AG09309 (cell line): ENCODE measurements around the gene RGS3.

ENCODE experiments used
- DNase-seq: peaks from one replicate; pipeline ENCODE4 v3.0.0-alpha.2; 2010; ENCODE audit warnings: low read depth
- H3K4me3 ChIP-seq: 2 replicates; pipeline ENCODE4 v1.5.1; 2011; ENCODE audit warnings: mild to moderate bottlenecking, low read depth, low read length, moderate library complexity; ENCODE audit not compliant: control insufficient read depth
- TF ChIP-seq, protein P1 (sequence below): IDR thresholded peaks from 2 replicates; pipeline ENCODE4 v1.5.1; 2011; ENCODE audit warnings: mild to moderate bottlenecking, low read depth, low read length, inconsistent platforms; ENCODE audit not compliant: insufficient read depth, control insufficient read depth; ENCODE audit errors: missing control alignments

RGS3 gene

DNA sequence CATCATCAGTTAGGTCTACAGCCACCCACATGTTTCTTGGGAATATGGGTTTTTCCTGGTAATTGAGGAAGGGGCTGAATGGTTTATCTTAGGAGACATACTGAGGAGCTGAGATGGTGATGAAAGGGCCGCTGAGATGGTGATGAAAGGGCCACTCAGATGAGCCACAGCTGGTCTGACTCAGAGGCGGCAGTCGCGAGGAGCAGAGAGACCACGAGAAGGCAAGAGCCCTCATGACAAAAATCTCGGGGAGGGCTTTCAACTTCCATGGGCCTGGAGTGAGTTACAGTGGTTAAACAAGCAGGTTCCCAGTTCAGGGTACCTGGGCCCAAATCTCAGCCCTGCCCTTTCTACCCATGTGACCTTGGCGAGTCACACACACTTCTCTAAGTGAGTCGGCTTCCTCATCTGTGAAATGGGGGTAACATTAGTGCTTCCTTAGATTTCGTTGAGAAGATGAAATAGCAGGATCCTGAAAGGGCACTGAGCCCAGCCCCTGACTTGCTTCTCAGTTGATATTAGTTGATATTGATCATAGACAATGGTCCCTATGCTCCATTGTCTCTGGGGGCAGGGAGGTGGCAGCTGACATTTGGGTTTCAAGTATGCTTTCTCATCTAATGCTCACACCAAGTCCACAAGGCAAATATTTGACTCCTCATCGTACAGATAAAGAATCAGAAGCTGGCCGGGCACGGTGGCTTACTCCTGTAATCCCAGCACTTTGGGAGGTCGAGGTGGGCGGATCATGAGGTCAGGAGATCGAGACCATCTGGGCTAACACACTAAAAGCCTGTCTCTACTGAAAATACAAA is 169.5 kb downstream of the RGS3 start:
- TF ChIP-seq, protein P1, sequence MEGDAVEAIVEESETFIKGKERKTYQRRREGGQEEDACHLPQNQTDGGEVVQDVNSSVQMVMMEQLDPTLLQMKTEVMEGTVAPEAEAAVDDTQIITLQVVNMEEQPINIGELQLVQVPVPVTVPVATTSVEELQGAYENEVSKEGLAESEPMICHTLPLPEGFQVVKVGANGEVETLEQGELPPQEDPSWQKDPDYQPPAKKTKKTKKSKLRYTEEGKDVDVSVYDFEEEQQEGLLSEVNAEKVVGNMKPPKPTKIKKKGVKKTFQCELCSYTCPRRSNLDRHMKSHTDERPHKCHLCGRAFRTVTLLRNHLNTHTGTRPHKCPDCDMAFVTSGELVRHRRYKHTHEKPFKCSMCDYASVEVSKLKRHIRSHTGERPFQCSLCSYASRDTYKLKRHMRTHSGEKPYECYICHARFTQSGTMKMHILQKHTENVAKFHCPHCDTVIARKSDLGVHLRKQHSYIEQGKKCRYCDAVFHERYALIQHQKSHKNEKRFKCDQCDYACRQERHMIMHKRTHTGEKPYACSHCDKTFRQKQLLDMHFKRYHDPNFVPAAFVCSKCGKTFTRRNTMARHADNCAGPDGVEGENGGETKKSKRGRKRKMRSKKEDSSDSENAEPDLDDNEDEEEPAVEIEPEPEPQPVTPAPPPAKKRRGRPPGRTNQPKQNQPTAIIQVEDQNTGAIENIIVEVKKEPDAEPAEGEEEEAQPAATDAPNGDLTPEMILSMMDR = no peak

DNA sequence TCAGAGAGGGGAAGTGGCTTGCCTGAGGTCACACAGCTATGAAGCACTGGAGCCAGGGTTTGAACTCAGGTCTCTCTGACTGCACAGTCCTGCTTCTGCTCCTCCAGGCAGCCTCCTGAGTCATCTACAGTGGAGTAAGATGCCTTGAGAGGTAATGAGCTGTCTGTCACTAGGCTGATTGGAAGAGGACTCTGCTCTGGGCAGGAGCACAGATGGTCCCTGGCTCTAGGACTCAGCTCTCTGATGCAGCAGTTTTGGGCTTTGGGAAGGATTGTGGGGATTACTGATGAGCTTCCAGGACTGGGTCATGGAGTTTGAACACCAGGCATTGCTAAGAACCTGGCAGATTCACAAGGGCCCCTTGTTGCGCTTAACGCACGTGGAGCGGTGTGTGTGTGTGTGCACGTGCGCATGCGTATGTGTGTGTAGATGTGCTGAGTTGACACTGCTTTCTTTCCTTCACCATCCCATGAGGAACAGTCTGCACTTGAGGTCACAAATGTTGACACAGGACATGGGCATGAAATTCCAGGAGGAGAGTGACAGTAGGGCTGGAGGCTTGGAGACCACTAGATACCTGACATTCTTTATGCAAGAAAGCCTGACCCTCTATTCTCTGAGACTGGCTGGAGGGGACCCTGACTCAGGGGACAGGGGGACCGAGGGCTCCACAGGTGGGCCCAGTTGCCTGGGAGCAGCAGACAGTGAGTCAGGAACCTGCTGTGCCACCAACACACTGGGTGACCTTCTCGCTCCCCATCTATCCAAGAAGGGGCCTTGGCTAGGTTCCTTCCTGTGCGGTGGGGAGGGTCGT is 170.5 kb downstream of the RGS3 start:
- no peak overlapping the region for H3K4me3 ChIP-seq
- TF ChIP-seq, protein P1 = no peak
- no peak for DNase-seq

More for the DNA sequence above, 169.5 kb downstream of the RGS3 start:
- no peak for DNase-seq
- no peak overlapping the region for H3K4me3 ChIP-seq

DNA sequence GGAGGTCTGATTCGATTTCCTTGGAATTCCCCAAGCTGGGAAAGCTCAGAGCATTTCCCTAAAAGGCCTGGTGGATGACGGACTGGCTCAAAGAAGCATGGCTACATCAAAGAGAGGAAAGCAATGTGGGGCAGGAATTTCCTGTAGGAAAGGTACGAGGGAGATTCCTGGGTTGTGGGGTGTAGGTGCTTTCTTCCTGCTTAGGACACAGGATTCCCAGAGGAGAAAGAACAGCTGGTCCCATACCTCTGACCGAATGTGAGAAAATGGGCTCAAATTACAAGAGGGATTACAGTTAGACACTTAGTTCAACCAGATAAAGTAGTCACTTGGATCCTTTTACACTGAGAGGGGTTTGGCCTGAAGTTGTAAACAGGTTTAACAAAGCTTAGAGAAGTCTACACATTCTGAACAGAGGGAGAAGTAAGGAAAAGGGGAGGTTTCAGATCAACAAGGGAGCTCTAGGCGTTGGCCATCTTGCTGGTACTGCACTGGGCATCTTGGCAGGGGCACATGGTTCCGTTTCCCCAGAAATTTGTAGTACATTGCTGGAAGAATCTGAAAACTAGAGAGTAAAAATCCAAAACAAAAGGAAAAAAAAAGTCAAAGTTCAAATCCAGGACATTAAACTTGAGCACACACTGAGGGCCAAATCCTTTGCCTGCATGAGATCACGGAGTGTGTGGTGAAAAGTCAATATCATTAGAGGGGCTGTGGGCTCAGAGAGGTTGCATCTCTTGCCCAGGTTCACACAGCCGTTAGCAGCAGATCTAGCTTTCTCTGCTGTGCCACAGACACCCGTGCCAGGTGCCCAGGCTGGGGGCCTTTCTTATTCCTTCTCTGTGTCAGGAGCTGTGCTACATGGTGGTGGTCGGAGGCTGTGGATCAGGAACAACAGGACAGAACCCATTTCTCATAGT is 171.3 kb downstream of the RGS3 start:
- no peak for DNase-seq
- H3K4me3 ChIP-seq = no peak overlapping the region
- TF ChIP-seq, protein P1 = no peak

DNA sequence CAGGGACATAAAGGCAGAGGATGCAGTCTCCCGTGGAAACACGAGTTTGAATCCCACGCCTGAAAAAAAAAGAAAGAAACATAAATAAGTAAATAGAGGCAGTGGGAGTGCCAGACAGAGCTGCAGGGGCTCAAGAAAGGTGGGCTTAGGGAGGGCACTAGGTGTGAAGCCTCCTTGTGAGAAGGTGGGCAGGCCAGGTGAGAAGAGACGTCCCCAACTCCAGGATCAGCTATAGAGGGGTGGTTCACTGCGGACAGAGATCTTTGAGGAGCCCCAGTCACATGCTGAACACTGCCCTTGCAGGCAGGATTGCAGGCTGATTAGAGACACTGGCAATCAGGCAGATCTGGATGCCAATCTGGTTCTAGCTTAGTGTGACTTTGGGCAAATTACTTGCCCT is 172.1 kb downstream of the RGS3 start:
- TF ChIP-seq, protein P1 = no peak

DNA sequence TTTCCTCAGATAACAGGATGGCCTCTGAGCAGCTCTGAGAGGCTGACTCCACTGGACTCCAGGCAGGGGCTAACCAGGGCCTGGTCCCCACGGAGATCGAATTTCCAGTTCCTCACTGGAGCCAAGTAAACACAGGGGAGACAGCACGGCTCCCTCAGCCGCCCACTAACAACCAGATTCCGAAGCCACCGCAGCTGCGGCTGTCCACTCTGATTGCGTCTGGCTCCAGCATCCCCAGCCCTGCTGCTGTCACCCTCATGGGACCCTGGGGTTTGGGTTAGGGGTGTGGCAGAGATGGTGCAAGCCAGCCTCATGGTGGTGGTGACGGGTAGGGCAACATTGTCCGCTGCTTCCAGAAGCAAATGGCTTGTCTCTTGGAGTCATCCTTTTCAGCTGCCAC is 172.6 kb downstream of the RGS3 start:
- H3K4me3 ChIP-seq = no peak overlapping the region
- TF ChIP-seq, protein P1 = no peak
- DNase-seq = no peak

More for the DNA sequence above, 172.1 kb downstream of the RGS3 start:
- DNase-seq = no peak
- no peak overlapping the region for H3K4me3 ChIP-seq

DNA sequence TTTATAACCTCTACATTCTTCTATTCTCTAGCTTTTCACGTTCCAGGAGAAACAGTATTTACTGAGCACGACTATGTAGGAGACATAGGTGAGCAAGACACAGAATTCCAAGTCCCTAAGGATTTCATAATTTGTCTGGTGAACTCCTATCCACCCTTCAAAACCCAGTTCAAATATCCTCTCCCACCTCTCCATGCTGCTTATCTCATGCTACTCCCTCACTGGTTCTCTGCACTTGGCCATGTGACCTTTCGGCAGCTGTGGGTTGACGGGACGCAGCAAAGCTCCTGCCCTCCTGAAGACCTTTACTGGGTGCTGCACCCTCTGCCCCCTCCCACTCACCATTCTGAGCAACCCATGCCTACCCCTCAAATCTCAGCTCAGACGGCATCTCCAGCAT is 173.2 kb downstream of the RGS3 start:
- TF ChIP-seq, protein P1 = no peak
- no peak for DNase-seq
- no peak overlapping the region for H3K4me3 ChIP-seq
